HCT116 (cell line): ENCODE results near the gene HS3ST2. TPM values are rescaled to one million over a fixed set of nuclear protein-coding genes. Genes with fewer than 3 reads are reported as not detected.

Experiments
- ATAC-seq: fragments of 200-7000 bp; cut with Tn5 transposase; 2 replicates; pipeline ENCODE4 v1.9.1; 2020; ENCODE audit warnings: mild to moderate bottlenecking, moderate library complexity
- BruUV-seq: library from RNA; stranded (reverse); fragments of 400-500 nt; replicated peaks from 2 replicates; lab custom pipeline; 2021; lab: Mats Ljungman, UMichigan
- CTCF ChIA-PET: fragments of 300-600 bp; sonication (Branson Sonifier 250); formaldehyde crosslinking; loops from one replicate; lab custom pipeline; 2021; ENCODE audit warnings: antibody characterized with exemption; lab: Charles Lee
- POLR2A ChIA-PET: fragments of 300-600, 350-600 bp; sonication (Branson Sonifier 250); formaldehyde crosslinking; loops from one replicate; lab custom pipeline; 2021; ENCODE audit warnings: antibody characterized with exemption; lab: Charles Lee
- RAD21 ChIA-PET, 2 experiments: fragments of 300-600 bp; sonication (Branson Sonifier 250); formaldehyde crosslinking; loops; one replicate each; lab custom pipeline; 2023; ENCODE audit warnings: low total read pairs in 2 of 2; ENCODE audit not compliant: uncharacterized antibody in 2 of 2, unreplicated experiment in 2 of 2, low non-redundant PET in 1 of 2; lab: Charles Lee
- DNase-seq: peaks from one replicate; pipeline ENCODE4 v3.0.0-alpha.2; 2010; ENCODE audit warnings: low read depth, low spot score
- H2AFZ ChIP-seq: fragments of 200-600 bp; shearing (Covaris generic), sonication (generic); 2 replicates; pipeline ENCODE4 v1.6.1; 2017; ENCODE audit warnings: low read depth, mixed run types, mixed read lengths, antibody characterized with exemption, low read length; ENCODE audit not compliant: poor library complexity, severe bottlenecking
- H3K27ac ChIP-seq: 2 replicates; pipeline ENCODE4 v1.5.1; 2012; ENCODE audit warnings: low read depth, low read length
- H3K27me3 ChIP-seq: fragments of 200-600 bp; sonication (generic); 2 replicates; pipeline ENCODE4 v1.6.1; 2016; ENCODE audit warnings: mixed run types, low read length, mixed read lengths; ENCODE audit not compliant: insufficient read depth
- H3K36me3 ChIP-seq, 2 experiments: fragments of 200-500 bp in 1 of 2; fragments of 200-600 bp in 1 of 2; sonication (Bioruptor generic) in 1 of 2; sonication (generic) in 1 of 2; 2 replicates each; pipeline versions ENCODE4 v1.5.1 to v1.6.1; 2014 to 2016; ENCODE audit warnings: low read length in 2 of 2, inconsistent platforms in 1 of 2, mixed read lengths in 1 of 2, mixed run types in 1 of 2; ENCODE audit not compliant: insufficient read depth in 2 of 2, control insufficient read depth in 1 of 2
- H3K4me1 ChIP-seq, 2 experiments: fragments of 200-600 bp in 1 of 2; sonication (generic) in 1 of 2; 2 replicates each; pipeline versions ENCODE4 v1.5.1 to v1.6.1; 2012 to 2017; ENCODE audit warnings: low read length in 2 of 2, inconsistent platforms in 1 of 2, mild to moderate bottlenecking in 1 of 2, mixed read lengths in 1 of 2, mixed run types in 1 of 2, moderate library complexity in 1 of 2; ENCODE audit not compliant: insufficient read depth in 2 of 2, control insufficient read depth in 1 of 2
- H3K4me2 ChIP-seq: fragments of 200-600 bp; sonication (generic); 2 replicates; pipeline ENCODE4 v1.6.1; 2017; ENCODE audit warnings: mixed run types, low read length, mixed read lengths
- H3K4me3 ChIP-seq, 2 experiments: fragments of 200-600 bp in 1 of 2; sonication (generic) in 1 of 2; replicated peaks in 1 of 2; 2 replicates each; pipeline ENCODE4 v1.5.1; 2011 to 2016; ENCODE audit warnings: low read length in 2 of 2, control low read depth in 1 of 2, low read depth in 1 of 2, mild to moderate bottlenecking in 1 of 2, mixed read lengths in 1 of 2, mixed run types in 1 of 2
- H3K79me2 ChIP-seq: fragments of 200-600 bp; sonication (generic); 2 replicates; pipeline ENCODE4 v1.6.1; 2017; ENCODE audit warnings: mild to moderate bottlenecking, mixed run types, low read length, moderate library complexity, mixed read lengths; ENCODE audit not compliant: insufficient read depth
- H3K9ac ChIP-seq: fragments of 200-600 bp; sonication (generic); 2 replicates; pipeline ENCODE4 v1.6.1; 2016; ENCODE audit warnings: low read length, mixed read lengths
- H3K9me2 ChIP-seq: fragments of 200-600 bp; sonication (generic), shearing (Covaris generic); 2 replicates; pipeline ENCODE4 v1.6.1; 2017; ENCODE audit warnings: mixed run types, mild to moderate bottlenecking, moderate library complexity; ENCODE audit not compliant: insufficient read depth
- H3K9me3 ChIP-seq, 2 experiments: fragments of 200-500 bp in 1 of 2; fragments of 200-600 bp in 1 of 2; sonication (Bioruptor generic) in 1 of 2; sonication (generic) in 1 of 2; 2 replicates each; pipeline ENCODE4 v1.6.1; 2014 to 2017; ENCODE audit warnings: low read length in 2 of 2, mixed read lengths in 2 of 2, inconsistent platforms in 1 of 2, low read depth in 1 of 2, mild to moderate bottlenecking in 1 of 2, mixed run types in 1 of 2, moderate library complexity in 1 of 2; ENCODE audit not compliant: control insufficient read depth in 1 of 2, insufficient read depth in 1 of 2
- H4K20me1 ChIP-seq: fragments of 200-600 bp; sonication (generic), shearing (Covaris generic); 2 replicates; pipeline ENCODE4 v1.6.1; 2017; ENCODE audit warnings: mixed run types, mild to moderate bottlenecking, moderate library complexity; ENCODE audit not compliant: insufficient read depth
- CEBPB ChIP-seq: IDR thresholded peaks from 2 replicates; pipeline ENCODE4 v1.6.1; 2012; ENCODE audit warnings: low read depth
- ELF1 ChIP-seq: IDR thresholded peaks from 2 replicates; pipeline ENCODE4 v1.6.1; 2012; ENCODE audit warnings: low read depth, borderline replicate concordance
- JUND ChIP-seq: IDR thresholded peaks from 2 replicates; pipeline ENCODE4 v1.6.1; 2012
- POLR2AphosphoS5 ChIP-seq: IDR thresholded peaks from 2 replicates; pipeline ENCODE4 v1.6.1; 2011; ENCODE audit warnings: mild to moderate bottlenecking, low read depth, low read length, moderate library complexity
- RAD21 ChIP-seq: IDR thresholded peaks from 2 replicates; pipeline ENCODE4 v1.6.1; 2012; ENCODE audit warnings: low read depth, mild to moderate bottlenecking
- REST ChIP-seq: IDR thresholded peaks from 2 replicates; pipeline ENCODE4 v1.6.1; 2012; ENCODE audit warnings: low read depth
- SP1 ChIP-seq: IDR thresholded peaks from 2 replicates; pipeline ENCODE4 v1.6.1; 2012; ENCODE audit warnings: low read depth
- SRF ChIP-seq: IDR thresholded peaks from 2 replicates; pipeline ENCODE4 v1.6.1; 2012; ENCODE audit warnings: low read depth
- TCF7L2 ChIP-seq: IDR thresholded peaks from 2 replicates; pipeline ENCODE4 v1.7.0; 2011; ENCODE audit warnings: borderline replicate concordance, inconsistent platforms; ENCODE audit not compliant: insufficient read depth, insufficient read length; ENCODE audit errors: extremely low read depth
- YY1 ChIP-seq: IDR thresholded peaks from 2 replicates; pipeline ENCODE4 v1.6.1; 2011; ENCODE audit warnings: low read length, low read depth, moderate library complexity, mild to moderate bottlenecking; ENCODE audit not compliant: insufficient replicate concordance; ENCODE audit errors: extremely low read depth
- ZNF274 ChIP-seq: fragments of 200-500 bp; sonication (Bioruptor generic); IDR thresholded peaks from 2 replicates; pipeline ENCODE4 v1.6.1; 2014; ENCODE audit warnings: mild to moderate bottlenecking, low read depth, low read length, inconsistent platforms
- intact Hi-C: fragments of 100-400 bp; cut with micrococcal nuclease; formaldehyde crosslinking; loops from 2 replicates; pipeline ENCODE4 v1.10.0; 2022
- total RNA-seq: library from RNA; stranded (reverse); gene quantifications from one replicate; pipeline ENCODE4 v1.2.1, GENCODE V29; 2021; ENCODE audit not compliant: unreplicated experiment
- TF ChIP-seq, protein P1 (sequence below): IDR thresholded peaks from 2 replicates; pipeline ENCODE4 v1.6.1; 2011; ENCODE audit warnings: mild to moderate bottlenecking, low read length, moderate library complexity; ENCODE audit not compliant: insufficient replicate concordance; ENCODE audit errors: extremely low read depth
- TF ChIP-seq, protein P2 (sequence below), 3 experiments: fragments of 200-600 bp in 1 of 3; sonication (generic) in 1 of 3; IDR thresholded peaks in 2 of 3; conservative IDR thresholded peaks in 1 of 3; 2 replicates each; pipeline ENCODE4 v1.5.1; 2012 to 2017; ENCODE audit warnings: low read depth in 2 of 3, low read length in 2 of 3, antibody characterized with exemption in 1 of 3, borderline replicate concordance in 1 of 3, control low read depth in 1 of 3, mild to moderate bottlenecking in 1 of 3, mixed read lengths in 1 of 3, mixed run types in 1 of 3, moderate library complexity in 1 of 3; ENCODE audit not compliant: insufficient read depth in 1 of 3

HS3ST2 gene
- total RNA-seq, 1 experiment from 2014 or later, result not detected

DNA sequence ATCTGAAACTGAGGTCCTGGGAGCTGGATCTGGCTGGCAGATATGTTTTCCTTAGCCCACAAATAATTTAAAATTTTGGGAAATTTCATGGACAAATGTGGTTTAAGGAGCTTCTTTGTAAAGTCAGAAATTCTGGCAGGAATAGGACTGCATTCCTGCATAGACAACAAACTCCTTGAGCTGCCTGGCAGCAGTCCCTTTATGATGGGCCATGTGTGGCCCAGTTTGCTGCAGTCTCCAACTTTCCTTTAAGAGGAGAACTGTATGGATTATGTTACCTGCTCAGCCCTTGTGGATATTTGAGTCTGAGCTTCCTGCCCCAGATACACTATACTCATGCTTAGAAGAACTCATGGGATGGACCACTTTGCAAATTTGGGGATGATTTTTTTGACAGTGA is 48.5 kb upstream of the HS3ST2 start:
- ATAC-seq, result no peak
- no peak overlapping the region for H2AFZ ChIP-seq

More for the DNA sequence above, 48.5 kb upstream of the HS3ST2 start:
- ChIA-PET CTCF (no interaction called here), POLR2A (no interaction called here), RAD21 (no interaction called here)
- Histone ChIP-seq H3K4me3 (no peak overlapping the region), H3K9me3 (no peaks in the 10 kb centered on the region), H3K79me2 (no peaks in the 10 kb centered on the region), H4K20me1 (no peaks in the 10 kb centered on the region), H3K9me2 (no peaks in the 10 kb centered on the region), H3K27me3 (peaks cover 16% of the 10 kb centered on the region), H3K4me2 (no peak overlapping the region), H3K36me3 (no peaks in the 10 kb centered on the region), H3K27ac (no peak overlapping the region), H3K9ac (no peak overlapping the region), H3K4me1 (no peaks in the 10 kb centered on the region)
- no TSS peak for BruUV-seq
- no peak for DNase-seq
- TF ChIP-seq ELF1, result no peak
- no peak for TF ChIP-seq REST
- TF ChIP-seq ZNF274, result no peak
- TF ChIP-seq SP1, result no peak
- no peak for TF ChIP-seq CEBPB
- TF ChIP-seq, protein P1, sequence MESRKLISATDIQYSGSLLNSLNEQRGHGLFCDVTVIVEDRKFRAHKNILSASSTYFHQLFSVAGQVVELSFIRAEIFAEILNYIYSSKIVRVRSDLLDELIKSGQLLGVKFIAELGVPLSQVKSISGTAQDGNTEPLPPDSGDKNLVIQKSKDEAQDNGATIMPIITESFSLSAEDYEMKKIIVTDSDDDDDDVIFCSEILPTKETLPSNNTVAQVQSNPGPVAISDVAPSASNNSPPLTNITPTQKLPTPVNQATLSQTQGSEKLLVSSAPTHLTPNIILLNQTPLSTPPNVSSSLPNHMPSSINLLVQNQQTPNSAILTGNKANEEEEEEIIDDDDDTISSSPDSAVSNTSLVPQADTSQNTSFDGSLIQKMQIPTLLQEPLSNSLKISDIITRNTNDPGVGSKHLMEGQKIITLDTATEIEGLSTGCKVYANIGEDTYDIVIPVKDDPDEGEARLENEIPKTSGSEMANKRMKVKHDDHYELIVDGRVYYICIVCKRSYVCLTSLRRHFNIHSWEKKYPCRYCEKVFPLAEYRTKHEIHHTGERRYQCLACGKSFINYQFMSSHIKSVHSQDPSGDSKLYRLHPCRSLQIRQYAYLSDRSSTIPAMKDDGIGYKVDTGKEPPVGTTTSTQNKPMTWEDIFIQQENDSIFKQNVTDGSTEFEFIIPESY, result no peak
- TF ChIP-seq SRF, result no peak
- no peak for TF ChIP-seq TCF7L2
- TF ChIP-seq POLR2AphosphoS5, result no peak
- TF ChIP-seq YY1, result no peak
- no peak for TF ChIP-seq RAD21
- no peak for TF ChIP-seq JUND
- TF ChIP-seq, protein P2, sequence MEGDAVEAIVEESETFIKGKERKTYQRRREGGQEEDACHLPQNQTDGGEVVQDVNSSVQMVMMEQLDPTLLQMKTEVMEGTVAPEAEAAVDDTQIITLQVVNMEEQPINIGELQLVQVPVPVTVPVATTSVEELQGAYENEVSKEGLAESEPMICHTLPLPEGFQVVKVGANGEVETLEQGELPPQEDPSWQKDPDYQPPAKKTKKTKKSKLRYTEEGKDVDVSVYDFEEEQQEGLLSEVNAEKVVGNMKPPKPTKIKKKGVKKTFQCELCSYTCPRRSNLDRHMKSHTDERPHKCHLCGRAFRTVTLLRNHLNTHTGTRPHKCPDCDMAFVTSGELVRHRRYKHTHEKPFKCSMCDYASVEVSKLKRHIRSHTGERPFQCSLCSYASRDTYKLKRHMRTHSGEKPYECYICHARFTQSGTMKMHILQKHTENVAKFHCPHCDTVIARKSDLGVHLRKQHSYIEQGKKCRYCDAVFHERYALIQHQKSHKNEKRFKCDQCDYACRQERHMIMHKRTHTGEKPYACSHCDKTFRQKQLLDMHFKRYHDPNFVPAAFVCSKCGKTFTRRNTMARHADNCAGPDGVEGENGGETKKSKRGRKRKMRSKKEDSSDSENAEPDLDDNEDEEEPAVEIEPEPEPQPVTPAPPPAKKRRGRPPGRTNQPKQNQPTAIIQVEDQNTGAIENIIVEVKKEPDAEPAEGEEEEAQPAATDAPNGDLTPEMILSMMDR (IDR thresholded peaks at IDR 0.05 in 2 of 3, conservative IDR thresholded peaks at IDR 0.05 in 1 of 3; ENCODE audit: borderline replicate concordance in 1 of 3, insufficient read depth in 1 of 3, low read depth in 2 of 3, low read length in 2 of 3), result no peak
- intact Hi-C loops, result no loop called here
